Neural progenitor cell (in vitro differentiated cells): ENCODE data around the gene OLIG2.

ENCODE experiments used
- EZH2 ChIP-seq: fragments of 200-600 bp; sonication (generic); IDR thresholded peaks from 2 replicates; pipeline ENCODE4 v1.6.1; 2017; ENCODE audit warnings: antibody characterized with exemption, mild to moderate bottlenecking, moderate library complexity
- EZH2phosphoT487 ChIP-seq: fragments of 200-600 bp; sonication (generic); IDR thresholded peaks from 2 replicates; pipeline ENCODE4 v1.6.1; 2017; ENCODE audit warnings: antibody characterized with exemption
- TF ChIP-seq, protein P1 (sequence below): fragments of 200-600 bp; sonication (generic); IDR thresholded peaks from 2 replicates; pipeline ENCODE4 v1.5.1; 2017; ENCODE audit warnings: antibody characterized with exemption, mild to moderate bottlenecking

DNA sequence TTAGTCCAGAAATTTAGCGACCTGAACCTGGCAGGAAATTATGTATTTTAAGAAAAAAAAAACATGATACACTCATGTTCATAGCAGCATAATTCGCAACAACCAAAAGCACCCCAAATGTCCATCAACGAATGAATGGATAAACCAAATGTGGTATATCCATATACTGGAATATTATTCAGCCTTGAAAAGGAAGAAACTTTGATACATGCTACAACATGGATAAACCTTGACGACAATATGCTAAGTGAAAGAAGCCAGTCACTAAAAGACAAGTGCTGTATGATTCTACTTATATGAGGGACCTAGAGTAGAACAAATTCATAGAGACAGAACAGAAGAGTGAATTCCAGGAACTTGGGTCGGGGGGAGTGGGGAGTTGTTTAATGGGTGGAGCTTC is 43.5 kb downstream of the OLIG2 start:
- TF ChIP-seq, protein P1, sequence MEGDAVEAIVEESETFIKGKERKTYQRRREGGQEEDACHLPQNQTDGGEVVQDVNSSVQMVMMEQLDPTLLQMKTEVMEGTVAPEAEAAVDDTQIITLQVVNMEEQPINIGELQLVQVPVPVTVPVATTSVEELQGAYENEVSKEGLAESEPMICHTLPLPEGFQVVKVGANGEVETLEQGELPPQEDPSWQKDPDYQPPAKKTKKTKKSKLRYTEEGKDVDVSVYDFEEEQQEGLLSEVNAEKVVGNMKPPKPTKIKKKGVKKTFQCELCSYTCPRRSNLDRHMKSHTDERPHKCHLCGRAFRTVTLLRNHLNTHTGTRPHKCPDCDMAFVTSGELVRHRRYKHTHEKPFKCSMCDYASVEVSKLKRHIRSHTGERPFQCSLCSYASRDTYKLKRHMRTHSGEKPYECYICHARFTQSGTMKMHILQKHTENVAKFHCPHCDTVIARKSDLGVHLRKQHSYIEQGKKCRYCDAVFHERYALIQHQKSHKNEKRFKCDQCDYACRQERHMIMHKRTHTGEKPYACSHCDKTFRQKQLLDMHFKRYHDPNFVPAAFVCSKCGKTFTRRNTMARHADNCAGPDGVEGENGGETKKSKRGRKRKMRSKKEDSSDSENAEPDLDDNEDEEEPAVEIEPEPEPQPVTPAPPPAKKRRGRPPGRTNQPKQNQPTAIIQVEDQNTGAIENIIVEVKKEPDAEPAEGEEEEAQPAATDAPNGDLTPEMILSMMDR = no peak
- no peak for TF ChIP-seq EZH2
- TF ChIP-seq EZH2phosphoT487 = no peak
